Omental fat pad (tissue), 4 donors: ENCODE measurements around the gene MAGI1. TPM values are rescaled to one million over a fixed set of nuclear protein-coding genes. Genes with fewer than 3 reads are reported as not detected.

ENCODE experiments used
- ATAC-seq: fragments of 150-250 bp; one replicate; pipeline ENCODE4 v1.9.1; 2016; ENCODE audit warnings: mild to moderate bottlenecking, moderate library complexity; ENCODE audit not compliant: low FRiP score
- DNase-seq: peaks from one replicate; pipeline ENCODE4 v3.0.0-alpha.2; 2019; ENCODE audit warnings: low spot score
- CTCF ChIP-seq, 3 donors: fragments of 450-650 bp; IDR thresholded peaks; one replicate each; pipeline ENCODE4 v1.5.1; 2016 to 2017; ENCODE audit warnings: antibody characterized with exemption in 3 of 3, mild to moderate bottlenecking in 3 of 3, moderate library complexity in 2 of 3
- total RNA-seq, 4 donors: library from RNA; depleted of rRNA; stranded (reverse); fragments of >200 nt; gene quantifications; one replicate each; pipeline ENCODE4 v1.1.0, GENCODE V29; 2016

Gene MAGI1
- total RNA-seq, 4 donors from 2014 or later, result 22.9 to 38.8 (median 34.3) TPM

- ATAC-seq (no peak), DNase-seq (no peak)
- TF ChIP-seq CTCF (IDR thresholded peaks at IDR 0.05), result no peak
These were observed 63.7 kb downstream of the MAGI1 start for GRCh38 chr3:65975032-65975431.

- TF ChIP-seq CTCF (IDR thresholded peaks at IDR 0.05), result no peak
- DNase-seq (no peak), ATAC-seq (no peak)
These were observed 64.2 kb downstream of the MAGI1 start for GRCh38 chr3:65974509-65974908.

GRCh38 chr3:65972765-65973164, 66.0 kb downstream of the MAGI1 start:
- DNase-seq (no peak), ATAC-seq (no peak)
- TF ChIP-seq CTCF (IDR thresholded peaks at IDR 0.05), result no peak

- TF ChIP-seq CTCF (IDR thresholded peaks at IDR 0.05), result no peak
- DNase-seq (no peak), ATAC-seq (no peak)
These were observed 67.1 kb downstream of the MAGI1 start for GRCh38 chr3:65971293-65972252.

- no peak for ATAC-seq
- no peak for TF ChIP-seq CTCF (IDR thresholded peaks at IDR 0.05)
- no peak for DNase-seq
These were observed 69.7 kb downstream of the MAGI1 start for GRCh38 chr3:65968996-65969395.

- DNase-seq (no peak), ATAC-seq (no peak)
- no peak for TF ChIP-seq CTCF (IDR thresholded peaks at IDR 0.05)
These were observed 71.3 kb downstream of the MAGI1 start for GRCh38 chr3:65967451-65967850.

- ATAC-seq (no peak), DNase-seq (no peak)
- TF ChIP-seq CTCF (IDR thresholded peaks at IDR 0.05), result no peak
These were observed 73.9 kb downstream of the MAGI1 start for GRCh38 chr3:65964838-65965237.
